Mammary epithelial cell (primary cell): ENCODE measurements around the gene GPR26.

Experiments
- EZH2 ChIP-seq: IDR thresholded peaks from 2 replicates; pipeline ENCODE4 v1.6.1; 2012; ENCODE audit warnings: low read length, inconsistent platforms, borderline replicate concordance
- TF ChIP-seq, protein P1 (sequence below), 2 donors: IDR thresholded peaks in 1 of 2; conservative IDR thresholded peaks in 1 of 2; 2 replicates each; pipeline ENCODE4 v1.5.1; 2011 to 2012; ENCODE audit warnings: inconsistent platforms in 2 of 2, low read length in 2 of 2, mild to moderate bottlenecking in 2 of 2, control low read depth in 1 of 2, low read depth in 1 of 2; ENCODE audit not compliant: insufficient read depth in 1 of 2; ENCODE audit errors: extremely low read depth in 1 of 2

DNA sequence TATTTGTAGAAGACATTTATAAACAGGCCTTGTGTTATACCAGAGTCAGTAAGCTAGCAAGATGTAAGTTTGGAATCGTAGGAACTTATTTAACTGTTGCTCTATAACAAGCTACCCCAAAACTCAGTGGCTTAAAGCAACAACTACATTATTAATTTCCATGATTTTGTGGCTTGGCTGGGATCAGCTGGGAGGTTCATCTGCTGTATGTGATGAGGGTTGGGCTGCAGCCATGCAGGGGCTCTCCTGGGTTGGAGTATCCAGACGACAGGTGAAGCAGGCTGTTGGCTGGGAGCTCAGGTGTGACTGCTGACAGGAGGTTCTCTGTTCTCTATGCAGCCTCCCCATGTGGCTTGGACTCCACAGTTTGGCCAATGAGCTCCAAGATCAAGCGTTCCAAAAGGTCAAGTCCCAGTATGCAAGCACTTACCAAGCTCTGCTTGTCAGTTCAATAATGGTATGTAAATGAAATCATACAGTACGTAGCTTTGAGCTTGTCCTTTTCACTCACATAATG lies 52.4 kb downstream of the GPR26 start:
- TF ChIP-seq, protein P1, sequence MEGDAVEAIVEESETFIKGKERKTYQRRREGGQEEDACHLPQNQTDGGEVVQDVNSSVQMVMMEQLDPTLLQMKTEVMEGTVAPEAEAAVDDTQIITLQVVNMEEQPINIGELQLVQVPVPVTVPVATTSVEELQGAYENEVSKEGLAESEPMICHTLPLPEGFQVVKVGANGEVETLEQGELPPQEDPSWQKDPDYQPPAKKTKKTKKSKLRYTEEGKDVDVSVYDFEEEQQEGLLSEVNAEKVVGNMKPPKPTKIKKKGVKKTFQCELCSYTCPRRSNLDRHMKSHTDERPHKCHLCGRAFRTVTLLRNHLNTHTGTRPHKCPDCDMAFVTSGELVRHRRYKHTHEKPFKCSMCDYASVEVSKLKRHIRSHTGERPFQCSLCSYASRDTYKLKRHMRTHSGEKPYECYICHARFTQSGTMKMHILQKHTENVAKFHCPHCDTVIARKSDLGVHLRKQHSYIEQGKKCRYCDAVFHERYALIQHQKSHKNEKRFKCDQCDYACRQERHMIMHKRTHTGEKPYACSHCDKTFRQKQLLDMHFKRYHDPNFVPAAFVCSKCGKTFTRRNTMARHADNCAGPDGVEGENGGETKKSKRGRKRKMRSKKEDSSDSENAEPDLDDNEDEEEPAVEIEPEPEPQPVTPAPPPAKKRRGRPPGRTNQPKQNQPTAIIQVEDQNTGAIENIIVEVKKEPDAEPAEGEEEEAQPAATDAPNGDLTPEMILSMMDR (conservative IDR thresholded peaks at IDR 0.05 in 1 of 2, IDR thresholded peaks at IDR 0.05 in 1 of 2; ENCODE audit: extremely low read depth in 1 of 2, insufficient read depth in 1 of 2, low read depth in 1 of 2, low read length in 2 of 2): no peak
- no peak for TF ChIP-seq EZH2
